ENCODE measurements around the gene LRP1. TPM values are rescaled to one million over a fixed set of nuclear protein-coding genes. Genes with fewer than 3 reads are reported as not detected.

Gene LRP1
- total RNA-seq, 3 donors from 2014 or later (not counting 1 experiment from before 2014, with no cell fraction given): 6.7 to 13.1 (median 9.5) TPM

DNA sequence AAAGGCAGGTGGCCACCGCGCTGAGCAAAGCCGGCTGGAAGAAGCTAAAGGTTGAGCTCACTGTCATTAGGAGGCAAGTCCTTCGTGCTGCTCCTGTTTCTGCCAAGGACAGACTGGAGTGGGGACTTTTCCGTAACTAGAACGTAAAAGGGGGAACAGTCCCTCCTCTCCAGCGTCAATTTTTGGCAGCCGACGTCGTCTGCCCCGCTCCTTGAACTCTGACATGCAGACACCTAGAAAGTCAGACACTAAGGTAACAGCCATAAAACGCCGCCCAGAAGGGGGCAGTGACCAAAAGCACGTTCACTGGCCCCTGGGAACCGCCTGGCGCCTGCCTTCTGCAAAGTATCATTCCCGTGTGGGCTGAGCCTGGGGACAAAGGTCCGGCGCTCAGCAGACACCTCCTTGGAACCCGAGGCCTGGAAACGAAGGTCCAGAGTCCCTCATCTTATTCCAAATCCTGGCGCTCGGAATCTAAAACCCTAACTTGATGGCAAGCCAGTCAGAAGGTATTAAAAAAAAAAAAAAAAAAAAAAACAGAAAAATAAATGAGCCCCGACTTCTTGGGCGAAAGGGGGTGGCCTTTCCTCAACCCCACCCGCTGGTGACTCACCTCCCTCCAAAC, 1.1 kb upstream of the LRP1 start:
- peaks cover 22% of the 10 kb centered on the region for H3K27me3 ChIP-seq (ENCODE audit: control insufficient read depth, insufficient read depth, low read length)
- H3K4me1 ChIP-seq (ENCODE audit: control insufficient read depth, insufficient read depth, low read length): peaks cover 23% of the 10 kb centered on the region
- ATAC-seq (peak in 2 of 3 donors; percentile 32 to 66), DNase-seq (peak; percentile 44 to 72)
- 9% methylated on average over 26 of the region's 26 CpGs for WGBS (ENCODE audit: insufficient coverage)
- Mint-ChIP-seq H3K27me3 (ENCODE audit: low read depth in 2 of 2) (peaks cover 23 to 33% of the 10 kb centered on the region in 2 donors), H3K4me1 (peaks cover 11 to 20% of the 10 kb centered on the region in 2 donors), H3K9me3 (no peaks in the 10 kb centered on the region), H3K36me3 (no peaks in the 10 kb centered on the region), H3K4me3 (peak overlapping the region; percentile 92), H3K27ac (peak overlapping the region in 1 of 2 donors; percentile 66)
- no peaks in the 10 kb centered on the region for H3K9me3 ChIP-seq (ENCODE audit: control insufficient read depth, insufficient read depth, low read length)
- TF ChIP-seq, protein P1, sequence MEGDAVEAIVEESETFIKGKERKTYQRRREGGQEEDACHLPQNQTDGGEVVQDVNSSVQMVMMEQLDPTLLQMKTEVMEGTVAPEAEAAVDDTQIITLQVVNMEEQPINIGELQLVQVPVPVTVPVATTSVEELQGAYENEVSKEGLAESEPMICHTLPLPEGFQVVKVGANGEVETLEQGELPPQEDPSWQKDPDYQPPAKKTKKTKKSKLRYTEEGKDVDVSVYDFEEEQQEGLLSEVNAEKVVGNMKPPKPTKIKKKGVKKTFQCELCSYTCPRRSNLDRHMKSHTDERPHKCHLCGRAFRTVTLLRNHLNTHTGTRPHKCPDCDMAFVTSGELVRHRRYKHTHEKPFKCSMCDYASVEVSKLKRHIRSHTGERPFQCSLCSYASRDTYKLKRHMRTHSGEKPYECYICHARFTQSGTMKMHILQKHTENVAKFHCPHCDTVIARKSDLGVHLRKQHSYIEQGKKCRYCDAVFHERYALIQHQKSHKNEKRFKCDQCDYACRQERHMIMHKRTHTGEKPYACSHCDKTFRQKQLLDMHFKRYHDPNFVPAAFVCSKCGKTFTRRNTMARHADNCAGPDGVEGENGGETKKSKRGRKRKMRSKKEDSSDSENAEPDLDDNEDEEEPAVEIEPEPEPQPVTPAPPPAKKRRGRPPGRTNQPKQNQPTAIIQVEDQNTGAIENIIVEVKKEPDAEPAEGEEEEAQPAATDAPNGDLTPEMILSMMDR (IDR thresholded peaks at IDR 0.05): no peak
- intact Hi-C loops (cut with micrococcal nuclease): no loop called here
- no peak overlapping the region for H3K27ac ChIP-seq (ENCODE audit: low read length)
- H3K36me3 ChIP-seq (ENCODE audit: control insufficient read depth, insufficient read depth, low read length): no peaks in the 10 kb centered on the region
- H3K4me3 ChIP-seq (ENCODE audit: low read length): peak overlapping the region; percentile 87

DNA sequence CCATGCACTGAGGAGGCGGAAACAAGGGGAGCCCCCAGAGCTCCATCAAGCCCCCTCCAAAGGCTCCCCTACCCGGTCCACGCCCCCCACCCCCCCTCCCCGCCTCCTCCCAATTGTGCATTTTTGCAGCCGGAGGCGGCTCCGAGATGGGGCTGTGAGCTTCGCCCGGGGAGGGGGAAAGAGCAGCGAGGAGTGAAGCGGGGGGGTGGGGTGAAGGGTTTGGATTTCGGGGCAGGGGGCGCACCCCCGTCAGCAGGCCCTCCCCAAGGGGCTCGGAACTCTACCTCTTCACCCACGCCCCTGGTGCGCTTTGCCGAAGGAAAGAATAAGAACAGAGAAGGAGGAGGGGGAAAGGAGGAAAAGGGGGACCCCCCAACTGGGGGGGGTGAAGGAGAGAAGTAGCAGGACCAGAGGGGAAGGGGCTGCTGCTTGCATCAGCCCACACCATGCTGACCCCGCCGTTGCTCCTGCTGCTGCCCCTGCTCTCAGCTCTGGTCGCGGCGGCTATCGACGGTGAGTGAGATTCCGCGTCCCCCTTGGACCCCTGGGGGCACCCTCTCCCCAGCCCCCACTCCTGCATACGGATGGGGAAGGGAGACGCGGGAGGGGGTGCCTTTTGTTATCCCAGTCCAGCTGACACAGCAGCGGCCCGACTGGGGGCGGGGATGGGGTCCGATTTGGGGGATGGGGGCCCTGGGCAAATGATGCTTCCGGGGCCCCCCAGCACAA, 400 bp downstream of the LRP1 start:
- Histone ChIP-seq H3K36me3 (ENCODE audit: control insufficient read depth, insufficient read depth, low read length) (no peaks in the 10 kb centered on the region), H3K27ac (ENCODE audit: low read length) (no peak overlapping the region), H3K27me3 (ENCODE audit: control insufficient read depth, insufficient read depth, low read length) (peaks cover 22% of the 10 kb centered on the region), H3K4me1 (ENCODE audit: control insufficient read depth, insufficient read depth, low read length) (peaks cover 23% of the 10 kb centered on the region), H3K4me3 (ENCODE audit: low read length) (peak overlapping the region; percentile 87), H3K9me3 (ENCODE audit: control insufficient read depth, insufficient read depth, low read length) (no peaks in the 10 kb centered on the region)
- Mint-ChIP-seq H3K4me1 (peaks cover 11 to 20% of the 10 kb centered on the region in 2 donors), H3K36me3 (no peaks in the 10 kb centered on the region), H3K27ac (peak overlapping the region in 1 of 2 donors; percentile 66), H3K27me3 (ENCODE audit: low read depth in 2 of 2) (peaks cover 23 to 37% of the 10 kb centered on the region in 2 donors), H3K9me3 (no peaks in the 10 kb centered on the region), H3K4me3 (peak overlapping the region; percentile 57)
- 10% methylated on average over 18 of the region's 35 CpGs for WGBS (ENCODE audit: insufficient coverage)
- intact Hi-C loops (cut with micrococcal nuclease): no loop called here
- DNase-seq: no peak
- no peak for ATAC-seq
- TF ChIP-seq, protein P1 (IDR thresholded peaks at IDR 0.05): no peak

DNA sequence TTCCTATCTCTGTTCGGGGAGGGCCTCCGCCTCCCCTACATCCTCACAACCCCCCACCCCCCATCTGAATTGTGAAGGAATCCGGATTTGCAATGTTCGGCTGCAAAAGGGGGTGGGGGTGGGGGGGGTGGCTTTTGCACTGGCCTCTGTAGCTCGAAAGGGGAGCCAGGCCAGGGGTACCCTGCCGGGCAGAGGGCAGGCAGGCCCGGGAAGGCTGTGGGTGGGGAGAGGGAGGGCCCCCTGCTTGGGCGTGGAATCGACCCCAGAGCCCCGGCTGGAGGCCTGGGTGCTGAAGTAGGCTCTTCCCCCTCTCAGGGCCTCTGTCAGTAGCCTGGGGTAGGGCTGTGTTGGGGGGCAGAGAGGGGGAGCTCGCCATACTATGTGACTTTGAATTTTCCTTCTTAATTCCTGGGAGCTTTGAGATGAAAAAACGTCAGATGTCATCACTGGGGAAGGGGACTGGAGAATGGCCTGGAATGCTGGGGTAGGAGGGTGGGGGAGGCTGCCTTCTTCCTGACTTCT, 1.1 kb downstream of the LRP1 start:
- Histone ChIP-seq H3K4me1 (ENCODE audit: control insufficient read depth, insufficient read depth, low read length) (peaks cover 23% of the 10 kb centered on the region), H3K9me3 (ENCODE audit: control insufficient read depth, insufficient read depth, low read length) (no peaks in the 10 kb centered on the region), H3K27ac (ENCODE audit: low read length) (no peak overlapping the region), H3K36me3 (ENCODE audit: control insufficient read depth, insufficient read depth, low read length) (no peaks in the 10 kb centered on the region), H3K27me3 (ENCODE audit: control insufficient read depth, insufficient read depth, low read length) (peaks cover 22% of the 10 kb centered on the region), H3K4me3 (ENCODE audit: low read length) (no peak overlapping the region)
- DNase-seq (no peak), ATAC-seq (no peak)
- Mint-ChIP-seq H3K9me3 (no peaks in the 10 kb centered on the region), H3K27me3 (ENCODE audit: low read depth in 2 of 2) (peaks cover 17 to 38% of the 10 kb centered on the region in 2 donors), H3K27ac (no peak overlapping the region), H3K4me3 (peak overlapping the region; percentile 49), H3K4me1 (peaks cover 6 to 17% of the 10 kb centered on the region in 2 donors), H3K36me3 (no peaks in the 10 kb centered on the region)
- 23% methylated on average over 10 of the region's 12 CpGs for WGBS (ENCODE audit: insufficient coverage)
- intact Hi-C loops (cut with micrococcal nuclease): no loop called here
- TF ChIP-seq, protein P1 (IDR thresholded peaks at IDR 0.05): no peak
